ENCODE measurements around the gene TRIM32.

GRCh38 chr9:116697362-116697761 is 10.3 kb downstream of the TRIM32 start:
- TF ChIP-seq, protein P1, sequence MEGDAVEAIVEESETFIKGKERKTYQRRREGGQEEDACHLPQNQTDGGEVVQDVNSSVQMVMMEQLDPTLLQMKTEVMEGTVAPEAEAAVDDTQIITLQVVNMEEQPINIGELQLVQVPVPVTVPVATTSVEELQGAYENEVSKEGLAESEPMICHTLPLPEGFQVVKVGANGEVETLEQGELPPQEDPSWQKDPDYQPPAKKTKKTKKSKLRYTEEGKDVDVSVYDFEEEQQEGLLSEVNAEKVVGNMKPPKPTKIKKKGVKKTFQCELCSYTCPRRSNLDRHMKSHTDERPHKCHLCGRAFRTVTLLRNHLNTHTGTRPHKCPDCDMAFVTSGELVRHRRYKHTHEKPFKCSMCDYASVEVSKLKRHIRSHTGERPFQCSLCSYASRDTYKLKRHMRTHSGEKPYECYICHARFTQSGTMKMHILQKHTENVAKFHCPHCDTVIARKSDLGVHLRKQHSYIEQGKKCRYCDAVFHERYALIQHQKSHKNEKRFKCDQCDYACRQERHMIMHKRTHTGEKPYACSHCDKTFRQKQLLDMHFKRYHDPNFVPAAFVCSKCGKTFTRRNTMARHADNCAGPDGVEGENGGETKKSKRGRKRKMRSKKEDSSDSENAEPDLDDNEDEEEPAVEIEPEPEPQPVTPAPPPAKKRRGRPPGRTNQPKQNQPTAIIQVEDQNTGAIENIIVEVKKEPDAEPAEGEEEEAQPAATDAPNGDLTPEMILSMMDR (IDR thresholded peaks at IDR 0.05; ENCODE audit: low read length), result no peak
- TF ChIP-seq EZH2 (IDR thresholded peaks at IDR 0.05; ENCODE audit: borderline replicate concordance, low read length), result no peak

Measured in OCI-LY1 (cell line).